Colon (tissue), 2 donors: ENCODE measurements around the gene PRMT7.
"Not testable (repeated sequence)": the region's sequence is repeated elsewhere in the genome, so short reads cannot be mapped to it uniquely, and the experiment has no call there.

Source experiments
- FAIRE-seq: peaks from 2 replicates; lab custom pipeline; 2012; peaks lifted over from hg19 to GRCh38; lab: Jason Lieb, UNC
- donor health status: control.
- donor health status: control.

PRMT7 gene

DNA sequence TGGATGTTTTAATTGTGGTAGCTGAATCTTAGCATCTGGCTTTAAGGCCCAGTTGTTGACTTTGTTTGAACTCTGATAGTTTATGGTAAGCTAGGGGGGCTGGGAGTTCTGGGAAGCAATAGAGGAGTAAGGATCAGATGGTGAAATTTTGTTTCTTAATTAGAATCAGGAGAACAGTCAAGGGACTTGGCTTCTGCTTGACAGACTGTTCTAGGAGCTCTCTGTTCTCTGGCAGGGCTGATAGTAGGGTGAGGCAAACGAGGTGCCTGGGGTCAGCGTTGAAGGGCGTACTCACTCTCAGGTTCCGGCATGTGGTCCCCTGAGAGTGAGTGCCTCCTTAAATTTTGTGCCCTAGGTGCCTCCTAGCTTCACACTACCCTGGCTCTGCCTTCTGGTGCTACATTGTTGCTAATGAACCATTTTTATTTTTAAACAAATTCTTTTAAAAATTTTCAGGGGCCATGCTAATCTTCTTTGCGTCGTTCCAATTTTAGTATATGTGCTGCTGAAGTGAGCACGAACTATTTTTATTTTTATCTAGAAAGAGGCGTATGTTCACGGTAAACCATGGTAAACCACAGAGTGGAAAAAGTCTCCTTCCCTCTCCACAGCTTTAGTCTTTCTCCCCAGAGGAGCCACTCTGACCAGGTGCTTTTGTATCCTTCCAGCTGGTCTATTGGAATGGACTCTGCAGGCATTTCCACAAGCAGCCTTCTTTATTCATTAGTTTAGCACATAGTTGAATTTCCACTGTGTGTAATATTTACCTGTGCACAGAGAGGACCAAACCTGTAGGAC is 26.8 kb upstream of the PRMT7 start:
- FAIRE-seq = no peak

DNA sequence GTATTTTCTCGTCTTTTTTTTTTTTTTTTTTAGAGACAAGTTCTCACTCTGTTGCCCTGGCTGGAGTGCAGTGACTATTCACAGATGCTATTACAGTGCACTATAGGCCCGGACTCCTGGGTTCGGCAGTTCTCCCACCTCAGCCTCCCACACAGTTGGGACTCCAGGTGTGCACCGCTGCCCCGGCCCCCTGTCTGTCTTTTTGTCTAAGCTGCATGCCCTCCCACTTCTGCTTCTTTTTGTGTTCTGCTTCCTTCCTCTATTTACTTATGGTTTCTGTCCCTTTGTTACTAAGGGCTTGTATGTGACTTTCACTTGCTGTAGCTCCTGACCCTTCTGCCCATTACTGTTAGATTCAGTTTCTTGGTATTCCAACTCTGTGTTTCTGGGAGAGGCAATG is 26.0 kb upstream of the PRMT7 start:
- FAIRE-seq = no peak

GRCh38 chr16:68285683-68286082 is 25.1 kb upstream of the PRMT7 start:
- no peak for FAIRE-seq

DNA sequence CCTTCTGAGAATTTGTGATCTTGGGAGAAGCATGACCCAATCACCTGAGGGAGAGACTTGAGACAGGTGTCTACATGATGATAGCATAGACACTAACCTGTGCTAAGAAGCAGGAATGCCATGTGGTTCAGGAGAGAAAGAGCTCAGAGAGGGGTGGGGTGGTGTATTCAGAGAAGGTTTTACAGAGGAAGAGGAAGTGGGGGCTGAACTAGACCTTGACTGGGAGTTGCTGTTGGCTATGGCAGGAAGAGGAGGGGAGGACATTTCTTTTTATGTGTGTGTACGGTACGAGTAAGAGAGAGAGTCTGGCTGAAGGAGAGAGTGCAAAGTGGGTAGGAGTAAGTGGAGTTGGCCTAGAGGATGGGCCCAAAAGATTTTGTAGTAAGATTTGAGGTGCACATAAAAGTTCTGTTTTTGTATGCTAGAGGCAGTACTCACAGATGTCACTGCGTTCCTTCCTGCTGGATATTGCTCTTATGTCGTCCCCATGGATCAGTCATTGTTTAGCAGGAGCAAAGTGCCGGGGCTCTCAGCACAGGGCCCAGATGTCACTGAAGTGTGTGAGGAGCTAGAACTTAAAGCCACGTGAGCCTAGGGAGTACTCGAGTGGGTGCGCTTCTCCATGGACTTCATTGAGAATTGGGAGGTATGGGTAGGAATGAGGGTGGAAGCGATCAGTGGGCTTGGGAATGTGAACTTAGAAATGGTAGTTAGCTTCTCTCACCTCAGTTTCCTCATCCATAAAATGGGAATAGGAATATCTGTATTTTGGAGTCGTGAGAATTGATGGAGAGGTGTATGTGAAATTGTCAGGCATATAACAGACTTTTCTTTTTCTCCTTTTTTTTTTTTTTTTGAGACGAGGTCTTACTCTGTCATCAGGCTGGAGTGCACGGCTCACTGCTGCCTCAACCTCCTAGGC is 24.4 kb upstream of the PRMT7 start:
- no peak for FAIRE-seq

DNA sequence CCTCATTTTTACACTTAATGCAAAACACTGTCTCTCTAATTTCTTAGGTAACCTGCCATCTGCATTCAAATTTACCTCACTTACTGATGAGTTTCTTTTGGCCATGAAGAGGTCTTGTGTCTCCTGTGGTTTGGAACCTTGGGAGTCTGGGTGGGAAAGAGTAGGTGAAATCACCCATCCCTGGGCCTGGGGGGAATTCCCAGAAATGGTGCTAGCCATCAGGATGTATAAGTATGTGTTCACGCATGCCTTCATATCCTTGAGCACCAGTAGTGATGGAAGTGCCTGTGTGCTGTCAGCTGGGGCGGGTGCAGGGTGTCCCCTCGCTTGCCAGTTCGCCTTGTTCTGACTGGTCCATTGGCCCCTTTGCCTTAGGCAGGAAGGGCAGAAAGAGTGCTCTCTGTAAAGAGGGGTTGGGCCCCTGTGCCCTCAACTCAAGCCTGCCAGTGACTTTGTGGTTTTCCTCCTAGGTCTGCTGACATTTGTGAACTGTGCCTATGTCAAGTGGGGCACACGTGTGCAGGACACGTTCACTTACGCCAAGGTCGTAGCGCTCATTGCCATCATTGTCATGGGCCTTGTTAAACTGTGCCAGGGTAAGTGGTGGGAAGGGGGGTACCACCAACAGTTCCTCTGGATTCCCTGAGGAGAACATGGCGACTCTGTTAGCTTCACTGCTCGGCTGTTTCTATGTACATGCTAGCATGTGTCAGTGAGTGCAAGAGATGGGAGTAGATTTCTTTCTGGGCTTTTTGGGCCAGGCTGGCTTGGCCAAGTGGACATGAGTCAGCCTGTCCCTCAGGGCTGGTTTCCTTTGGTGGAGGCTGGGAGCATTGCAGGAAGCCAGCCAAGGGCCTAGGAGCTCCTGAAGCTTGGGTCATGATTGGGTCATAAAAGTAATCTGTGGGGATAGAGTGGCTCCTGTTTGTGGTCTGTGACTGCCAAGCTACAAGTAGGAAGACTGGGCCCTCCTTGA is 23.3 kb upstream of the PRMT7 start:
- FAIRE-seq = no peak

DNA sequence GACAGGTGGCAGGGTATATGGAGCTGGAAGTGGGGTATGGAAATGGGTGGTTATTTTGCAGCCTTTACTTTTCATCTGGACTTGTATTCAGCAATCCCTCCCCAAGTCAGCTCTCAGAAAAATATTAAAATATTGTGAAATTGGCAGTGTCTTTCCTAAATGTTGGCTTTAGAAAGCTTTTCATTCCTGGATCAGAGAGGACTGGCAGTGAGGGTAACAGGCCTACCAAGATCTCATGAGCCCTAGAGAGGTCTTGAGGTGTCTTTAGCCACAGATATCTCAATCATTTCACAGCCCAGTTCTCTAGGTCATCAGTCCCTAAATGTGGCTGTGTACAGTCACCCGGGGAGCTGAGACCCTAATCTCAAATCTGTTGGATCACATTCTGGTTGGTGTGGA is 22.6 kb upstream of the PRMT7 start:
- no peak for FAIRE-seq

DNA sequence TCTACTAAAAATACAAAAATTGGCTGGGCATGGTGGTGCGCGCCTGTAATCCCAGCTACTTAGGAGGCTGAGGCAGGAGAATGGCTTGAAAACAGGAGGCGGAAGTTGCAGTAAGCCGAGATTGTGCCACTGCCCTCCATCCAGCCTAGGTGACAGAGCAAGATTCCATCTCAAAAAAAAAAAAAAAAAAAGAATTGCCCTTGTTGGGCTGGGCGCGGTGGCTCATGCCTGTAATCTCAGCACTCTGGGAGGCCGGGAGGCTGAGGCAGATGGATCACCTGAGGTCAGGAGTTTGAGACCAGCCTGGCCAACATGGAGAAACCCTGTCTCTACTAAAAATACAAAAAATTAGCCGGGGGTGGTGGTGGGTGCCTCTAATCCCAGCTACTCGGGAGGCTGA is 22.0 kb upstream of the PRMT7 start:
- FAIRE-seq = not testable (repeated sequence)

DNA sequence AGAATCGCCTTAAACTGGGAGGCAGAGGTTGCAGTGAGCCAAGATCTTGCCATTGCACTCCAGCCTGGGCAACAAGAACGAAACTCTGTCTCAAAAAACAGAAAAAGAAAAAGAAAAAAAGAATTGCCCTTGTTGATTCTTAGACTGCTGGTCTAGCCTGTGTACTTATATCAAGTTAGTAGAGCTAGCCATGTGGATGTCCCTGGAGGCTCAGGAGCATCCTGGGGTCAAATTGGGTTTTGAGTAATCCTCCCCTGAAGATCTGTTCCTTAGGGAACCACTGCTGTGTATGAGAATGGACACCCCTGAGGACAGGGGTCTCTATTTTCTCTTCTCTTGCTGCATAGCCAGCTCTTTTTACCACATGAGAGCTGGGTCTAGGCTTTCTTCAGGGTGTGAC is 21.6 kb upstream of the PRMT7 start:
- FAIRE-seq = no peak

GRCh38 chr16:68289621-68290329 is 21.0 kb upstream of the PRMT7 start:
- FAIRE-seq = no peak

DNA sequence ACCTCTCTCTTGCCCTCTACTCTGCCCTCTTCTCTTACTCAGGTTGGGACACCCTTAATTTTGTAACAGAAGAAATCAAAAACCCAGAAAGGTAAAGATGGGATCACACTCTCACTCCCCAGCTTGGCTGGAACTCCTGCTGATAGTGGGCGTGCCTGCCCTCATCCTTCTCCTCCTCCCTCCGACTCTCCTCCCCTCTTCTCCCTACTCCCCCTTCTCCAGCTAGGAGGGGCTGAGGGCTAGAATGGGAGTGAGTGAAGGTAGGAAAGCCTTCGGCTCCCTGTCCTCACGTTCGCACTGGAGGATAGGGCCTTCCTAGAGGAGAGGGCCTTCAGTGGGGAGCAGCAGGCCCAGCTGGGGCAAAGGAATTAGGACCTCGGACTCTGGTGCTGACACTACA is 20.4 kb upstream of the PRMT7 start:
- FAIRE-seq = no peak

- FAIRE-seq = no peak
These were observed 19.6 kb upstream of the PRMT7 start for GRCh38 chr16:68291227-68291626.

GRCh38 chr16:68292425-68292824 is 18.4 kb upstream of the PRMT7 start:
- no peak for FAIRE-seq

DNA sequence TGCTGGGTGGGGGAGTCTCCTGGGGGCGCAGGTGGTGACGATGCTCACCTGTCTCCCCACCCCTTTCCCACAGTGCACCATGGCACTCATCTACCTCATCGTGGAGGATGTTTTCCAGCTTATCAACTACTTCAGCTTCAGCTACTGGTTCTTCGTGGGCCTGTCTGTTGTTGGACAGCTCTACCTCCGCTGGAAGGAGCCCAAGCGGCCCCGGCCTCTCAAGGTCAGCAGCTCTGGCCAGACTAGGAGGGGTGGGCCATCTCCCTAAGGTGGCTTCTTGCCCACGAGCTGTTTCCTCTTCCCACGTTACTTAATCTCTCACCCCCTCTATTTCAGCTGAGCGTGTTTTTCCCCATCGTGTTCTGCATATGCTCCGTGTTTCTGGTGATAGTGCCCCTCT is 14.5 kb upstream of the PRMT7 start:
- no peak for FAIRE-seq

GRCh38 chr16:68296693-68297092 is 14.1 kb upstream of the PRMT7 start:
- FAIRE-seq = no peak

DNA sequence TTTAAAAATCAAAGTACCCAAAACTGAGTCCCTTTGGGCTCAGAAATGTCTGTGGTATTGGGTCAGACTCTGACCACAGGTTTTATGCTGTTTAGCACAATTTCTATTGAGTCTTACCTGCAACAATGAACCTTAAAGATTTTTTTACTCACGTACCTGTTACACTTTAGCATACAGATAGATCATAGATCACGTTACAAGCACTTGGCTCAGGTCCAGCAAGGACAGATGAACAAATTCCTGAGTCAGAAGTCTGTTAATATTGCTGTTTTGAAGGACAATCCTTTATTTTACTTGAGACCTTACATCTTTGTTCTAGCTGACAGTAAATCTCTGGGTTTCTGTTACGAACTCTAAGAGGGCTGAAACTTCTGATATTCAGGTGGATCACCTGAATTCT is 12.9 kb upstream of the PRMT7 start:
- FAIRE-seq = no peak

GRCh38 chr16:68298312-68298711 is 12.5 kb upstream of the PRMT7 start:
- no peak for FAIRE-seq

- FAIRE-seq = no peak
These were observed 11.8 kb upstream of the PRMT7 start for GRCh38 chr16:68298907-68299561.

- FAIRE-seq = no peak
These were observed 11.0 kb upstream of the PRMT7 start for GRCh38 chr16:68299571-68300453.

DNA sequence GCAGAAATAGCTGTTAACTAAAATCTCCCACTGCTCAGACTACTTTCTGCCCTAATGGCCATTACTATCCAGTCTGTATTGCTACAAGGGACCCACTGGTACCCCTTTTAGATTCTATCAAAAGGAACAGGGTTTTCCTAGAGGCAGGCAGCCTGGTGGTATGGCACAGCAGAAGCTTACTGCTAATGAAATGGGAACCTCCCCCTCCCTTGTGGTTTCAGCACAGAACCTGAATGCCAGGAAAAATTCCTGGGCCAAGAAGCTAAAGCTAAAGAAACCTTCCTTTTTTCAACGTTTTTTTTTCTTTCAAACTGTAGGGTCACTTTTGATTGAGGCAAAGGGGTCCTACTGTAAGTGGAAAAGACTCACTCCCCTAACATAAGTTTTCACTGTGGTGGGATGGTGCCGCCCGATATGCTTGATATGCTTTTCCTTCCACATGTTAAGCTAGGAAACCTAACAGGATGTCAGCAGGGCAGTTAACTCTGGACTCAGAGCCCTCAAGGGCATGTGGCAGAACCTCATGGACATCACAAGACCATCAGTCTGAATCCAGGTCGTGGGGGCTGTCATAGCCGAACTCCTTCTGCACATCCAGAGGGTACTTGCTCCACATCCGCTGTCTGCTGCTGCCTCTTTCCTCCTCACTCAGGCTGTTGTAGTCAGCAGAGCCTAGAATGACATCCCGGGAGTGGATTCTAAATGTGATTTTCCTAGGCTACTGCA is 9.9 kb upstream of the PRMT7 start:
- no peak for FAIRE-seq
